ELR (cell line): ENCODE data around the gene HAUS8.
A peak's percentile ranks its signal among the peaks of the same experiment; 100 is the strongest.

ENCODE experiments used
- DNase-seq: peaks from one replicate; pipeline ENCODE4 v3.0.0-alpha.2; 2015; ENCODE audit warnings: low read depth

HAUS8 gene

GRCh38 chr19:17075864-17076542, 751 bp upstream of the HAUS8 start:
- DNase-seq, result peak; percentile 66

- no peak for DNase-seq
Observed at GRCh38 chr19:17074634-17075034, 618 bp downstream of the HAUS8 start.

GRCh38 chr19:17073869-17074633, 1.2 kb downstream of the HAUS8 start:
- DNase-seq, result peak; percentile 53

- DNase-seq, result no peak
Observed at GRCh38 chr19:17070912-17071311, 4.3 kb downstream of the HAUS8 start.

GRCh38 chr19:17070421-17070820, 4.8 kb downstream of the HAUS8 start:
- DNase-seq, result no peak

- no peak for DNase-seq
Observed at GRCh38 chr19:17069193-17069592, 6.1 kb downstream of the HAUS8 start.

- DNase-seq, result no peak
Observed at GRCh38 chr19:17063428-17063827, 11.8 kb downstream of the HAUS8 start.

GRCh38 chr19:17061691-17062090, 13.6 kb downstream of the HAUS8 start:
- DNase-seq, result no peak

- no peak for DNase-seq
Observed at GRCh38 chr19:17061205-17061604, 14.0 kb downstream of the HAUS8 start.

- no peak for DNase-seq
Observed at GRCh38 chr19:17060802-17061201, 14.4 kb downstream of the HAUS8 start.

GRCh38 chr19:17058236-17058635, 17.0 kb downstream of the HAUS8 start:
- DNase-seq, result peak; percentile 32

- no peak for DNase-seq
Observed at GRCh38 chr19:17055636-17056035, 19.6 kb downstream of the HAUS8 start.

GRCh38 chr19:17054746-17055145, 20.5 kb downstream of the HAUS8 start:
- peak; percentile 18 for DNase-seq

- DNase-seq, result peak; percentile 62
Observed at GRCh38 chr19:17052439-17052838, 22.8 kb downstream of the HAUS8 start.

- peak; percentile 58 for DNase-seq
Observed at GRCh38 chr19:17049711-17050280, 25.5 kb downstream of the HAUS8 start.

- no peak for DNase-seq
Observed at GRCh38 chr19:17048885-17049453, 26.3 kb downstream of the HAUS8 start.

- no peak for DNase-seq
Observed at GRCh38 chr19:17045907-17046502, 29.2 kb downstream of the HAUS8 start.

- DNase-seq, result no peak
Observed at GRCh38 chr19:17043744-17044143, 31.5 kb downstream of the HAUS8 start.

- DNase-seq, result no peak
Observed at GRCh38 chr19:17041976-17042375, 33.3 kb downstream of the HAUS8 start.

- no peak for DNase-seq
Observed at GRCh38 chr19:17037966-17038500, 37.2 kb downstream of the HAUS8 start.

- DNase-seq, result no peak
Observed at GRCh38 chr19:17037184-17037583, 38.1 kb downstream of the HAUS8 start.

GRCh38 chr19:17036640-17037039, 38.6 kb downstream of the HAUS8 start:
- no peak for DNase-seq
